Neural crest cell (in vitro differentiated cells): ENCODE results near the gene VAMP8. TPM values are rescaled to one million over a fixed set of nuclear protein-coding genes. Genes with fewer than 3 reads are reported as not detected.
"Not testable (repeated sequence)": the region's sequence is repeated elsewhere in the genome, so short reads cannot be mapped to it uniquely, and the experiment has no call there.

Source experiments
- DNase-seq: peaks from one replicate; pipeline ENCODE4 v3.0.0; 2021; ENCODE audit warnings: low read depth, mixed read lengths, low spot score
- H3K27ac Mint-ChIP-seq: one replicate; pipeline ENCODE4 v1.8.0; 2021; ENCODE audit warnings: mild to moderate bottlenecking, mixed read lengths; ENCODE audit not compliant: unreplicated experiment
- H3K27me3 Mint-ChIP-seq: 2 replicates; pipeline ENCODE4 v1.8.0; 2021; ENCODE audit warnings: low read depth, mild to moderate bottlenecking, mixed read lengths
- H3K36me3 Mint-ChIP-seq: 2 replicates; pipeline ENCODE4 v1.8.0; 2021; ENCODE audit warnings: low read depth, mild to moderate bottlenecking, mixed read lengths
- H3K4me1 Mint-ChIP-seq: 2 replicates; pipeline ENCODE4 v1.8.0; 2021; ENCODE audit warnings: mixed read lengths
- H3K4me3 Mint-ChIP-seq: one replicate; pipeline ENCODE4 v1.8.0; 2021; ENCODE audit warnings: mild to moderate bottlenecking, mixed read lengths
- H3K9me3 Mint-ChIP-seq: 2 replicates; pipeline ENCODE4 v1.8.0; 2021; ENCODE audit warnings: mixed read lengths
- total RNA-seq: library from RNA; stranded (reverse); gene quantifications from 2 replicates; pipeline ENCODE4 v1.2.1, GENCODE V29; 2021
- TF ChIP-seq, protein P1 (sequence below): fragments of 200-600 bp; sonication (generic); conservative IDR thresholded peaks from 2 replicates; pipeline ENCODE4 v1.5.0; 2021; ENCODE audit warnings: antibody characterized with exemption, mild to moderate bottlenecking

Gene VAMP8
- total RNA-seq, 1 donor from 2014 or later: 1.1 TPM

DNA sequence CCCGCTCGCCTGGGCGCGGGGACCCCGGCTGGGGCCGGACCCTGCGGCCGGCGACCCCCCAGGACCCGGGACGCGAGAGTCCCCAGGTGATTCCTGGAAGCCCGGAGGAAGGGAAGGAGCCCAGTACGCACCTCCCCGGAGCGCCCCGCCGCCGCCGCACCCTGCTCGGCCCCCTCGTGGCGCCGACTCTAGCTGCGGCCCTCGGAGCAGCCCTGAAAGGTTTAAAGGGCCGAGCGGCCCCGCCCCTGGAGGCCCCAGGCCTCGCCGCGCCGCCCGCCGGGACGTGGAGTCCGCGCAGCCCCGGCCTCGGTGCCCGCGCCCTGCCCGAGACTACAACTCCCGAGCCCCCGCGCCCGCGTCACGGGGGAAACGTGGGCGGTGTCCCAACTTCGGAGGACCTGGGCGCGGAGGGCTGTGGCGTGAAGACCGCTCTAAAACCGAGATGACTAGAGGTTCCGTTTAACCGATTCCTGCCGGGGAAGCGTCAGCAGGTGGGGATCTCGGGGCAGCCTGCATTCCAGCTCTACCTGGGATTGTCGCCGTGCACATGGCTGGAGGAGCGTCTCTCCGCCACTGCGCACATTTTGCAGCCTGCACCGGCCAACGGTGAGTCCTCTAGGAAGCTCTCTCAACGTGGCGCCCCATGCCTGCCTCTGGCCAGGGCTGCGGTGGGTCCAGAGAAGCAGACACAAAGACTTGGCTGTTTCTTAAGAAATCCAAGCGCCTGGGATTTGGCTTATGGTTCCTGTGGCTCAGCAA, 25.3 kb downstream of the VAMP8 start, which contains the start of gene TMEM150A:
Gene TMEM150A, minus strand, starts transcription at position 223 of the 759 bp plus-strand sequence. CDS start 750 bp downstream, outside the sequence.
- H3K9me3 Mint-ChIP-seq: no peaks in the 10 kb centered on the region
- H3K27ac Mint-ChIP-seq: peak within 1 kb of the TSS; percentile 39
- H3K27me3 Mint-ChIP-seq: no peaks in the 10 kb centered on the region
- TF ChIP-seq, protein P1, sequence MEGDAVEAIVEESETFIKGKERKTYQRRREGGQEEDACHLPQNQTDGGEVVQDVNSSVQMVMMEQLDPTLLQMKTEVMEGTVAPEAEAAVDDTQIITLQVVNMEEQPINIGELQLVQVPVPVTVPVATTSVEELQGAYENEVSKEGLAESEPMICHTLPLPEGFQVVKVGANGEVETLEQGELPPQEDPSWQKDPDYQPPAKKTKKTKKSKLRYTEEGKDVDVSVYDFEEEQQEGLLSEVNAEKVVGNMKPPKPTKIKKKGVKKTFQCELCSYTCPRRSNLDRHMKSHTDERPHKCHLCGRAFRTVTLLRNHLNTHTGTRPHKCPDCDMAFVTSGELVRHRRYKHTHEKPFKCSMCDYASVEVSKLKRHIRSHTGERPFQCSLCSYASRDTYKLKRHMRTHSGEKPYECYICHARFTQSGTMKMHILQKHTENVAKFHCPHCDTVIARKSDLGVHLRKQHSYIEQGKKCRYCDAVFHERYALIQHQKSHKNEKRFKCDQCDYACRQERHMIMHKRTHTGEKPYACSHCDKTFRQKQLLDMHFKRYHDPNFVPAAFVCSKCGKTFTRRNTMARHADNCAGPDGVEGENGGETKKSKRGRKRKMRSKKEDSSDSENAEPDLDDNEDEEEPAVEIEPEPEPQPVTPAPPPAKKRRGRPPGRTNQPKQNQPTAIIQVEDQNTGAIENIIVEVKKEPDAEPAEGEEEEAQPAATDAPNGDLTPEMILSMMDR: peak; percentile 48
- peaks cover 24% of the 10 kb centered on the region for H3K4me1 Mint-ChIP-seq
- peak within 1 kb of the TSS; percentile 90 for H3K4me3 Mint-ChIP-seq
- H3K36me3 Mint-ChIP-seq: no peaks in the 10 kb centered on the region
- DNase-seq: peak; percentile 83

DNA sequence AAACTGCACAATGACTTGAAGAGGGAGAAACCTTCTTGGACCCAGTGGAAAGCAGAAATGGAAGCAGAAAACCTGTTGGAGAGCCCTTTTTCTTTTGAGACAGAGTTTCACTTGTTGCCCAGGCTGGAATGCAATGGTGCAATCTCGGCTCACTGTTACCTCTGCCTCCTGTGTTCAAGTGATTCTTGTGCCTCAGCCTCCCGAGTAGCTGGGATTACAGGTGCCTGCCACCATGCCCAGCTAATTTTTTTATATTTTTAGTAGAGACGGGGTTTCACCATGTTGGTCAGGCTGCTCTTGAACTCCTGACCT, 26.7 kb downstream of the VAMP8 start:
- not testable (repeated sequence) for H3K9me3 Mint-ChIP-seq, H3K27ac Mint-ChIP-seq, DNase-seq, H3K36me3 Mint-ChIP-seq, H3K27me3 Mint-ChIP-seq
- peaks cover 27% of the 10 kb centered on the region for H3K4me1 Mint-ChIP-seq
- peak overlapping the region; percentile 89 for H3K4me3 Mint-ChIP-seq

DNA sequence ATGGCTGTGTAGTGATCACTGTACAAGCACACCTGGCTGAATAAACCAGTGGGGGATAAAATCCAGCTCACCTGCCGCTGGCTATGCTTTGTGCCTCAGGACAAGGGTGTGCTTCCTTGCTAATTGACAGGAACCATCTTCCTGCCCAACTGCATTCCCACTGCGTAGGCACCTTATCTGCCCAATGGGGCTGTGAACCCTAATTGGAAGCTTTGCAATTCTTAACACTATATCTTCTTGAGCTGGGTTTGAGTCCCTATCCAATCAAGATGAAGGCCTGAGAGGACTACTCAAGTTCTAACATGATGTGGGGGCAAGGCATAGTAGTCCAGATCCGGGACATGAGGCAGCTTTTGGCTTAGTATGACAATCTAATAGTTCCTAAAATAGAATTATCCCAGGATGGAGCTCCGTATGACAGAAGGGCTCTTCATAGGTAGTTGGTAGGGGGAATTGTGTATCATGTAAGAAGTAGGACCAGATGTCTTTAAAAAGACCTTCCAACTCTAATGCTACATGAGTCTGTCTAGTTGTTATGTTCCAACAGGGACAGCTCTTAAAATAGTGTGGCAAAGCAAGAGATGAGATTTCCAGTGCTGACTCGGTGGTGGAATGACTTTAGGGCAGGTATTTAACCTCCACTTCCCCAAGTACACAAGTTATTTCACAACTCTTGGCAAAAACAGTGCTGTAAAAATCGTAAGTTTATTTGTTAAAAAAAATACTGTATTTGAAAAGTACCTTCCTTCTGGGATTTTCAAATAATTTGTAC, 27.4 kb downstream of the VAMP8 start:
- Mint-ChIP-seq H3K27me3 (no peaks in the 10 kb centered on the region), H3K4me3 (peak overlapping the region; percentile 89), H3K36me3 (no peaks in the 10 kb centered on the region), H3K4me1 (peaks cover 27% of the 10 kb centered on the region), H3K27ac (no peak overlapping the region), H3K9me3 (no peaks in the 10 kb centered on the region)
- DNase-seq: no peak
- TF ChIP-seq, protein P1: no peak

DNA sequence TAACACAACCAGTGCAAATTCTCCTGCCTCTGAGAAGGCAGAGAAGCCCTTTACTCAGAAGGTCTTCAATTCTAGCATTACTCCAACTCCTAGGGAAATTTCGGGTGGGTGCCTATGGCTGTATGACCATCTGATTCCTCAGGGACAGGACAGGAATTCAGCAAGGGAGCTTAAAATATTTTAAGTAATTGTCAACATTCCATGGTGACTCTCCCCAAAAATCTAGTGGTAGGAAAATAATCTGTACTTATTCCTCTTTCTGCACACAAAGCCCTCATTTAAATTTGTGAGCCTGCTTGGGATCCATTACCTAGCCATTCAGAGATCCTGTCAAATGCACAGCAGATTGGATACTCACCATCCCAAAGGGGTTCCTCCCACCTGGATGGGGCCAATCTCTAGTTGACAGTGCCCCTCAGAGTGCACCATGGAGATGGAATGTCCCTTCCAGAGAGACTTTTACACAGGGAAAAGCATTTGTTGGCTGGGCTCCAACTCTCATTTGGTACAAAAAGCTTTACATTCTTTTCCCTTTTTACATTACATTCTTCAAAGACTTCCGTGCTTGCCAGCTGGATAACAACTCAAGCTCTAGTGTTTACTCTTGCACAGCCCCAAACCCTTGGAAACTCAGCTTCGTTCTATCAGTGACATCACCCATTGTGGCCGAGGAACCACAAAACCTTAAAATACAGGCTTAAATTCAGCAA, 28.2 kb downstream of the VAMP8 start:
- Mint-ChIP-seq H3K27ac (no peak overlapping the region), H3K36me3 (no peaks in the 10 kb centered on the region), H3K4me1 (peaks cover 33% of the 10 kb centered on the region), H3K4me3 (peak overlapping the region; percentile 48), H3K27me3 (no peaks in the 10 kb centered on the region), H3K9me3 (no peaks in the 10 kb centered on the region)
- no peak for DNase-seq
- TF ChIP-seq, protein P1: no peak

DNA sequence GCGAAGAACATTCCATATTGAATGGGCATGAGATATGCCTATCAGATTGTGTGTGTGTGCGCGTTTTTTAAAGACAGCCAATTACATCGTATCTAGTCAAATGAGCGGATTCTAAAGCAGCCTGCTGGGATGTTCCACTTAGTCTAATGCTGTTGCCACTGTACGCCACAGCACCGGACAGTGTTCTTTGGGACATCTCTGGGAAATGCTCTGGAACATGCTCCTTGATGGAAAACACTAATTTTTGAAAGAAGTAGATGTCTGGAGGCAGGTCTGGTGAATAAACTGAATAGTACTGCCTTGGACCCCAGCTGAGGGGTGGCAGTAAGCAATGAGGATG, 28.7 kb downstream of the VAMP8 start:
- H3K27ac Mint-ChIP-seq: no peak overlapping the region
- TF ChIP-seq, protein P1: no peak
- peaks cover 33% of the 10 kb centered on the region for H3K4me1 Mint-ChIP-seq
- no peaks in the 10 kb centered on the region for H3K27me3 Mint-ChIP-seq
- no peaks in the 10 kb centered on the region for H3K36me3 Mint-ChIP-seq
- no peaks in the 10 kb centered on the region for H3K9me3 Mint-ChIP-seq
- no peak for DNase-seq
- H3K4me3 Mint-ChIP-seq: peak overlapping the region; percentile 66
